Caco-2 (cell line): ENCODE measurements around the gene TSEN2. TPM values are rescaled to one million over a fixed set of nuclear protein-coding genes. Genes with fewer than 3 reads are reported as not detected.

Experiments
- BruUV-seq: library from RNA; stranded (reverse); fragments of 400-500 nt; replicated peaks from 2 replicates; lab custom pipeline; 2021; lab: Mats Ljungman, UMichigan
- CTCF ChIA-PET: fragments of 300-600 bp; sonication (Branson Sonifier 250); formaldehyde crosslinking; loops from one replicate; lab custom pipeline; 2022; ENCODE audit warnings: antibody characterized with exemption; lab: Charles Lee
- POLR2A ChIA-PET: fragments of 300-600 bp; sonication (Branson Sonifier 250); formaldehyde crosslinking; loops from one replicate; lab custom pipeline; 2022; ENCODE audit warnings: antibody characterized with exemption; lab: Charles Lee
- DNase-seq, 2 experiments: peaks; one replicate each; pipeline versions ENCODE4 v3.0.0 to v3.0.0-alpha.2; 2020 to 2022
- H3K27me3 ChIP-seq: replicated peaks from 2 replicates; pipeline ENCODE4 v1.6.0; 2011; ENCODE audit warnings: low read length; ENCODE audit not compliant: control insufficient read depth, insufficient read depth
- H3K36me3 ChIP-seq: 2 replicates; pipeline ENCODE4 v1.5.1; 2011; ENCODE audit warnings: low read length; ENCODE audit not compliant: control insufficient read depth, insufficient read depth
- H3K4me1 ChIP-seq: fragments of 250-450 bp; sonication (Bioruptor Pico); 2 replicates; pipeline ENCODE4 v1.5.1; 2020; ENCODE audit warnings: mild to moderate bottlenecking
- H3K4me3 ChIP-seq: 2 replicates; pipeline ENCODE4 v1.5.1; 2011; ENCODE audit warnings: low read depth, mild to moderate bottlenecking, control low read depth, low read length
- H3K9me3 ChIP-seq: fragments of 250-450 bp; sonication (Bioruptor Pico); 2 replicates; pipeline ENCODE4 v1.5.1; 2020; ENCODE audit warnings: mild to moderate bottlenecking, moderate library complexity
- H3K27ac Mint-ChIP-seq: one replicate; pipeline ENCODE4 v1.8.0; 2022; ENCODE audit warnings: mixed read lengths; ENCODE audit not compliant: unreplicated experiment
- H3K27me3 Mint-ChIP-seq: one replicate; pipeline ENCODE4 v1.8.0; 2022; ENCODE audit warnings: mixed read lengths; ENCODE audit not compliant: insufficient read depth, unreplicated experiment
- H3K36me3 Mint-ChIP-seq: one replicate; pipeline ENCODE4 v1.8.0; 2022; ENCODE audit warnings: mild to moderate bottlenecking, mixed read lengths; ENCODE audit not compliant: insufficient read depth, unreplicated experiment
- H3K4me1 Mint-ChIP-seq: one replicate; pipeline ENCODE4 v1.8.0; 2022; ENCODE audit warnings: low read depth, mixed read lengths; ENCODE audit not compliant: unreplicated experiment
- H3K4me3 Mint-ChIP-seq: one replicate; pipeline ENCODE4 v1.8.0; 2022; ENCODE audit warnings: mild to moderate bottlenecking, moderate library complexity, mixed read lengths; ENCODE audit not compliant: unreplicated experiment
- H3K9me3 Mint-ChIP-seq: one replicate; pipeline ENCODE4 v1.8.0; 2022; ENCODE audit warnings: mixed read lengths; ENCODE audit not compliant: unreplicated experiment
- CTCF ChIP-seq, 2 experiments: fragments of 200-600 bp in 1 of 2; IDR thresholded peaks; 1 replicate in 1 of 2; 2 replicates in 1 of 2; pipeline versions ENCODE4 v1.5.1 to v1.8.0; 2011 to 2022; ENCODE audit warnings: antibody characterized with exemption in 1 of 2, control low read depth in 1 of 2, inconsistent platforms in 1 of 2, low read depth in 1 of 2, low read length in 1 of 2, mild to moderate bottlenecking in 1 of 2, moderate library complexity in 1 of 2; ENCODE audit not compliant: insufficient read depth in 1 of 2, severe bottlenecking in 1 of 2, unreplicated experiment in 1 of 2
- intact Hi-C: fragments of 100-400 bp; cut with micrococcal nuclease; formaldehyde crosslinking; loops from one replicate; pipeline ENCODE4 v1.10.0; 2022; ENCODE audit not compliant: unreplicated experiment
- total RNA-seq: library from RNA; stranded (reverse); gene quantifications from 2 replicates; pipeline ENCODE4 v1.2.3, GENCODE V29; 2022

Gene TSEN2
- total RNA-seq, 1 experiment from 2014 or later = 19.6 TPM

- peaks cover 10% of the 10 kb centered on the region for H3K4me1 ChIP-seq
- Mint-ChIP-seq H3K9me3 (no peaks in the 10 kb centered on the region), H3K4me3 (no peak overlapping the region), H3K4me1 (peaks cover 10% of the 10 kb centered on the region), H3K27ac (no peak overlapping the region), H3K36me3 (peaks cover 28% of the 10 kb centered on the region), H3K27me3 (no peaks in the 10 kb centered on the region)
- H3K4me3 ChIP-seq = no peak overlapping the region
- no TSS peak for BruUV-seq
- H3K9me3 ChIP-seq = no peaks in the 10 kb centered on the region
- DNase-seq = no peak
- H3K36me3 ChIP-seq = no peaks in the 10 kb centered on the region; the same call in 1 of the 2 replicates
- H3K27me3 ChIP-seq = no peaks in the 10 kb centered on the region
- ChIA-PET POLR2A (no interaction called here), CTCF (no interaction called here)
- intact Hi-C loops = no loop called here
- no peak for TF ChIP-seq CTCF (IDR thresholded peaks at IDR 0.05; ENCODE audit: insufficient read depth in 1 of 2, low read depth in 1 of 2, low read length in 1 of 2, severe bottlenecking in 1 of 2, unreplicated experiment in 1 of 2)
Measured at GRCh38 chr3:12487336-12487735, 3.1 kb downstream of the TSEN2 start.

DNA sequence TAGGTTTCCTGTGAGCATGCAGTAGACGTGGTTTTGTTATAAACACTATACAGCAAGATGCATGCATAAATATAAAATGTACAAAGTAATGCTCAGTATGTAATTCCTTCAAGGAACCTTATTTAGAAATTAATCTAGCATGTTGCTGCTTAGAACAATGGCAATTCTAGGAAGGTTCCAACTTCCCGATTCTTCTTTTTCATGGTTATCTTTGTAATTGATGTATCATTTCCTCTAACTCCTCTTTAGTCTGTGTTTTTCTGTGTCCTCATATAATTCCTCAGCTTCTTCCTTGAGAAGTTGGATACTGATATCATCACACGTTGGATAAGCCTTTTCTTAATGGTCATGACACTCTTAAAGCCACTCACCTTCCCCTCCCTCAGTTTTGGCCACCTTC, 3.5 kb downstream of the TSEN2 start:
- Mint-ChIP-seq H3K36me3 (peaks cover 28% of the 10 kb centered on the region), H3K27ac (no peak overlapping the region), H3K4me3 (no peak overlapping the region), H3K27me3 (no peaks in the 10 kb centered on the region), H3K4me1 (peaks cover 10% of the 10 kb centered on the region), H3K9me3 (no peaks in the 10 kb centered on the region)
- Histone ChIP-seq H3K36me3 (no peaks in the 10 kb centered on the region; the same call in 1 of the 2 replicates), H3K9me3 (no peaks in the 10 kb centered on the region), H3K27me3 (no peaks in the 10 kb centered on the region), H3K4me1 (peaks cover 9% of the 10 kb centered on the region), H3K4me3 (no peak overlapping the region)
- ChIA-PET CTCF (no interaction called here), POLR2A (no interaction called here)
- no peak for TF ChIP-seq CTCF (IDR thresholded peaks at IDR 0.05; ENCODE audit: insufficient read depth in 1 of 2, low read depth in 1 of 2, low read length in 1 of 2, severe bottlenecking in 1 of 2, unreplicated experiment in 1 of 2)
- intact Hi-C loops = no loop called here
- no TSS peak for BruUV-seq
- no peak for DNase-seq

GRCh38 chr3:12489368-12489767, 5.1 kb downstream of the TSEN2 start:
- ChIA-PET CTCF (no interaction called here), POLR2A (no interaction called here)
- Mint-ChIP-seq H3K27me3 (no peaks in the 10 kb centered on the region), H3K27ac (no peak overlapping the region), H3K4me3 (no peak overlapping the region), H3K9me3 (no peaks in the 10 kb centered on the region), H3K4me1 (peaks cover 10% of the 10 kb centered on the region), H3K36me3 (peaks cover 21% of the 10 kb centered on the region)
- intact Hi-C loops = no loop called here
- no peak for TF ChIP-seq CTCF (IDR thresholded peaks at IDR 0.05; ENCODE audit: insufficient read depth in 1 of 2, low read depth in 1 of 2, low read length in 1 of 2, severe bottlenecking in 1 of 2, unreplicated experiment in 1 of 2)
- no peaks in the 10 kb centered on the region for H3K27me3 ChIP-seq
- H3K4me3 ChIP-seq = no peak overlapping the region
- H3K9me3 ChIP-seq = no peaks in the 10 kb centered on the region
- no TSS peak for BruUV-seq
- no peaks in the 10 kb centered on the region; the same call in 1 of the 2 replicates for H3K36me3 ChIP-seq
- no peak for DNase-seq
- H3K4me1 ChIP-seq = no peaks in the 10 kb centered on the region; the same call in 1 of the 2 replicates
